LHCN-M2 (cell line): ENCODE results near the gene EIF2B2. TPM values are rescaled to one million over a fixed set of nuclear protein-coding genes. Genes with fewer than 3 reads are reported as not detected.
A peak's percentile ranks its signal among the peaks of the same experiment; 100 is the strongest.
"Not testable (repeated sequence)": the region's sequence is repeated elsewhere in the genome, so short reads cannot be mapped to it uniquely, and the experiment has no call there.

ENCODE experiments used
- DNase-seq: peaks from one replicate; pipeline ENCODE4 v3.0.0-alpha.2; 2012; ENCODE audit warnings: low read depth
- total RNA-seq: library from RNA; depleted of rRNA; stranded (reverse); fragments of >200 nt; gene quantifications from 2 replicates; pipeline ENCODE4 v1.2.3, GENCODE V29; 2014

EIF2B2 gene
- total RNA-seq, 1 experiment from 2014 or later = 88.7 TPM

- no peak for DNase-seq
Measured at GRCh38 chr14:74988993-74989392, 13.7 kb upstream of the EIF2B2 start.

DNA sequence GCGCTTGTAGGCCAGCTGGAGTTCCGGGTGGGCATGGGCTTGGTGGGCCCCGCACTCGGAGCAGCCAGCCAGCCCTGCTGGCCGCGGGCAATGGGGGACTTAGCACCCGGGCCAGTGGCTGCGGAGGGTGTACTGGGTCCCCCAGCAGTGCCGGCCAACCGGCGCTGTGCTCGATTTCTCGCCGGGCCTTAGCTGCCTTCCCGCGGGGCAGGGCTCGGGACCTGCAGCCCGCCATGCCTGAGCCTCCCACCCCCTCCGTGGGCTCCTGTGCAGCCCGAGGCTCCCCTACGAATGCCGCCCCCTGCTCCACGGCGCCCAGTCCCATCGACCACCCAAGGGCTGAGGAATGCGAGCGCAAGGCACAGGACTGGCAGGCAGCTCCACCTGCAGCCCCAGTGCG, 8.5 kb upstream of the EIF2B2 start:
- DNase-seq = not testable (repeated sequence)

GRCh38 chr14:74995781-74996180, 6.9 kb upstream of the EIF2B2 start:
- not testable (repeated sequence) for DNase-seq

- DNase-seq = no peak
Measured at GRCh38 chr14:75001261-75001660, 1.5 kb upstream of the EIF2B2 start.

GRCh38 chr14:75001899-75002298, 822 bp upstream of the EIF2B2 start:
- DNase-seq = no peak

- no peak for DNase-seq
Measured at GRCh38 chr14:75003250-75004027, 718 bp downstream of the EIF2B2 start.

- no peak for DNase-seq
Measured at GRCh38 chr14:75005357-75005756, 2.6 kb downstream of the EIF2B2 start.

DNA sequence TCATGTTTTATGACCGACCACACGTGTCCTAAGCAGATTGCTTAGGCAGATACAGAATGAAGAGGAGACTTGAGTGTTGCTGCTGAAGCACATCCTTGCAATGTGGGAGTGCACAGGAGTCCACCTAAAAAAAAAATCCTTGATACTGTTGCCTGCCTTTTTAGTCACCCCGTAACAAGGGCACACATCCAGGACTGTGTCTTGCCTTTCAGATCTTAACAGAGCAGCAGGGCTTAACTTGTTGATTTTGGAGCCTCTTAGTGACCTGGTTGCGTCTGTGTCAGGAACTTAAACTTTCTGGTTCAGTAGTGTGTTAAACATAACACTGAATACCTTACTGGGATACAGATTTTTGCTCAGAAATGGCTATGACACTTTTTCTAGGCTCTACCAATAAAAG, 6.5 kb downstream of the EIF2B2 start:
- no peak for DNase-seq

DNA sequence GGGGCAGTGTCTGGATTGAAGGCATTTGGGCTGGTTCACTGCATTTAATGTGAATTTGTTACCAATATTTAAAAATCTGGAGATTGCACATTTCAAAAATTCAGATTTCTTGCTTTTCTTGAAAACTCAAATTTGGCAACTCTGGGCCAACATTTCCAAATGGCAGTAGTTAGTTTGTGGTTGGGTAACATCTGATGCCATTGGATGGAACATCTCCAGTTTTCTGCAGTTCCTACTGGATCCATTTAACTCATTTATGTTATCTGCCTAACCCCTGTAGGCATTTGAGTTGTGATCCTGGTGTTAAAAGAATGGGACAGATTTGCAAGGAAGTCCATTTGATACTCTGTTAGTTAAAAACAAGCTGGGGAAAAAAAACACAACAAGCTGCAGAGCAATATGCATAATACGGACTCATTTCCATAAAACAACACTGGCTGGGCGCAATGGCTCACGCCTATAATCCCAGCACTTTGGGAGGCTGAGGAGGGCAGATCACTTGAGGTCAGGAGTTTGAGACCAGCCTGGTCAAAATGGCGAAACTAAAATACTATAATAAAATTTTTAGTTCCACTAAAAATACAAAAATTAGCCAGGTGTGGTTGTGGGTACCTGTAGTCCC, 7.9 kb downstream of the EIF2B2 start:
- DNase-seq = no peak

DNA sequence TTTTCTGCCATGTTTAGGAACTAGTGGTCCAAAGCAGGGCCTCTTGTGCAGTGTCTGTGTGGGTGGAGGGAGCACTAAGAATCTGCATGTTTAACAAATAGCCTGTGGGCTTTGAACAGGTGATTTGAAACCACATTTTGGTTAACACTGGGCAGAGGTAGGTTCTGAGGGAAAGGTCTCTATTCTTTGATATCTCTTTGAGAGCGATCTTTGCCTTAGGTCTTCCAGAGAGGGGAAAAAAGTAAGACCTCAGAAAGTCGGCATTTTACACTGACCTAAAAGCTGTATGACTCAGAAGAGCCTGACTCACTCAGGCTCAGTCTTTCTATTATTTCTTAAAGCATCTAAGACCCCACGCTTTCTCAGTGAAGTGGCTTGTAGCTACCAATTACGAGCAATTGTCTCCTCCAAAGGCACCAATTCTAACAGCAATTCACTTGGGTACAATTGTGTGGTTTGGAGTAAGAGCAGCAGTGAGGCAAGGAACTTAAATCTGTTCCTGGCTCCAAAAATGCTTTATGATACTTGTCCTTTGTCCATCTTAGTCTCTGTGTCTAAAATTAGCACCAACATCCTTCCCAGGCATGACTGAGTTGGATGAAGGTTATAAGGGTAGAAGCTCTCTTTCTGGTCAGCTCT, 8.8 kb downstream of the EIF2B2 start:
- peak; percentile 85 for DNase-seq

- no peak for DNase-seq
Measured at GRCh38 chr14:75013290-75013689, 10.6 kb downstream of the EIF2B2 start.

- no peak for DNase-seq
Measured at GRCh38 chr14:75015496-75015895, 12.8 kb downstream of the EIF2B2 start.

- DNase-seq = no peak
Measured at GRCh38 chr14:75016815-75017214, 14.1 kb downstream of the EIF2B2 start.

- DNase-seq = no peak
Measured at GRCh38 chr14:75018694-75019093, 16.0 kb downstream of the EIF2B2 start.

- DNase-seq = no peak
Measured at GRCh38 chr14:75022655-75023054, 19.9 kb downstream of the EIF2B2 start.

DNA sequence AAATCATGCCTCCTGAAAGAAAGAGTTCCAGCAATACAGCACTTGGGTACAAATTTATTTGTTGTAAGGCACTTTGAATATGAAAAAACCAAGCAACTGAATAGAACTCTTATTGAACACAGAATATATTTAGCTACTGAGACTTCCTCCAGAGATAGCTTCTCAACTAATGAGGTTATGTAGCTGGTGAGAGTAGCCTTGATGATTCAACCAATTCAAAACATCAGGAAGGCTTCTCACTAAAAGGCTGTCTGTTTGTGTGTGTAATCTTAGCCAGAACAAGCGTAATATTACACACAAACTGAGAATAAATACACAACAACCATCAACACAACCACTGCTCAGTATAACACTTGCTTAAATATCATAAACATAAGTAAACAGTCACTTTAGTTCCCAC, 20.4 kb downstream of the EIF2B2 start:
- no peak for DNase-seq

- no peak for DNase-seq
Measured at GRCh38 chr14:75025082-75025481, 22.4 kb downstream of the EIF2B2 start.

DNA sequence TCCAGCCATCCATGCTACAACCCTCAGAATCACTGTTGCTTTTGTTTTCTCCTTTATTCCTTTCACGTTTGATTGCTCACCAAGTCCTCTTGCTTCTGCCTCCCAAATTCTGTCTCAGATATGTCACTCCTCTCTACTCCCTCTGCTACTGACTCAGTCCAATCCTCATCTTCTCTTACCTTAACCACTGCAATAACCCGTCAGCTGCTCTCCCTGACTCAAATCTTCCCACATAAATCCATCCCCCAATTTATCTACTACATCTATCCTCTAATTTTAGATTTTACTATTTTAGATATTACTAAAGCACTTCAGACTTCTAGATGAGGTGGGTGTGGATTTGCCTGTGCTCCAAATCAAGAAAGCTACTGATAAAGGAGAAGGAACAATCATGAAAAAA, 23.2 kb downstream of the EIF2B2 start:
- DNase-seq = no peak

GRCh38 chr14:75030147-75030546, 27.4 kb downstream of the EIF2B2 start:
- DNase-seq = no peak

DNA sequence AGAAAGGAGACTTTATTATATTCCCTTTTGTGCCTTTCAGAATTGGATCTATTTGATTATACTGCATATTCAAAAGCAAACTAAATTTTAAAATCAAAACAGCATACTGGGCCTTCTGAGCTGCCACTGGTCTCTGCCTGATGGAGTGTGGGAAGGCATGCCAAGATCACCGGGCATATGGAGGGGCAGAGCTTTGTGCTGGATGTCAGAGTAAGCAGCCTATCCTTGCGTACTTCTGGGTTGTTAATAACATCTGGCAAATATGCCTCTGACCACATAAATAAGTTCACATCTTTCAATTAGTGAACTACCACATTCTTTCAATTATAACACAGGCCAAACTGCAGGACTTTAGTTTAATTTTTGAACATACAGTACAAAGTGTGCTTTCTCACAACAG, 30.2 kb downstream of the EIF2B2 start:
- no peak for DNase-seq

- DNase-seq = no peak
Measured at GRCh38 chr14:75040507-75040906, 37.8 kb downstream of the EIF2B2 start.

DNA sequence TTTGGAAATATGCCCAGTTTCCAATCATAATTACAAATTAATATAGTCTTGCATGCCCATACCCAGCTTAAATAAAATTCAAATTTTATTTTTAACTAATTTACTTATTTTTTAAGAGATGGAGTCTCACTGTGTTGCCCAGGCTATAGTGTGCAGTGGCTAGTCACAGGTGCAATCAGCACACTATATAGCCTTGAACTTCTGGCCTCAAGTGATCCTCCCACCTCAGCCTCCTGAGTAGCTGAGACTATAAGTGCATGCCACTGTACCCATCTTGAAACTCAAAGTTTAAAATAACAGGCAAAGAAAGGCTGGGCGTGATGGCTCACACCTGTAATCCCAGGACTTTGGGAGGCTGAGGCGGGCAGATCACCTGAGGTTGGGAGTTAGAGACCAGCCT, 38.2 kb downstream of the EIF2B2 start:
- DNase-seq = no peak

- DNase-seq = no peak
Measured at GRCh38 chr14:75041613-75042012, 38.9 kb downstream of the EIF2B2 start.
